PC-3 (cell line): ENCODE results near the gene TOMM34. TPM values are rescaled to one million over a fixed set of nuclear protein-coding genes. Genes with fewer than 3 reads are reported as not detected.

ENCODE experiments used
- ATAC-seq: fragments of 200-7000 bp; cut with Tn5 transposase; 2 replicates; pipeline ENCODE4 v1.9.1; 2020; ENCODE audit warnings: mild to moderate bottlenecking, moderate library complexity
- BruUV-seq: library from RNA; stranded (reverse); fragments of 400-500 nt; replicated peaks from 2 replicates; lab custom pipeline; 2021; lab: Mats Ljungman, UMichigan
- CTCF ChIA-PET: fragments of 300-600 bp; sonication (Branson Sonifier 250); formaldehyde crosslinking; loops from one replicate; lab custom pipeline; 2022; ENCODE audit warnings: antibody characterized with exemption; lab: Charles Lee
- POLR2A ChIA-PET: fragments of 300-600 bp; sonication (Branson Sonifier 250); formaldehyde crosslinking; loops from one replicate; lab custom pipeline; 2022; ENCODE audit warnings: antibody characterized with exemption; ENCODE audit not compliant: unreplicated experiment; lab: Charles Lee
- DNase-seq: peaks from one replicate; pipeline ENCODE4 v3.0.0-alpha.2; 2015
- H2AFZ ChIP-seq: fragments of 300-600 bp; sonication (generic); 2 replicates; pipeline ENCODE4 v1.6.0; 2016; ENCODE audit warnings: antibody characterized with exemption, low read length
- H3F3A ChIP-seq: fragments of 300-600 bp; sonication (generic); one replicate; pipeline ENCODE4 v1.6.0; 2017; ENCODE audit warnings: antibody characterized with exemption, low read length, control low read depth, mild to moderate bottlenecking; ENCODE audit not compliant: unreplicated experiment
- H3K27ac ChIP-seq: fragments of 300-600 bp; sonication (generic); 2 replicates; pipeline ENCODE4 v1.5.1; 2016; ENCODE audit warnings: mild to moderate bottlenecking, low read length
- H3K27me3 ChIP-seq: fragments of 300-600 bp; sonication (generic); 2 replicates; pipeline ENCODE4 v1.6.1; 2016; ENCODE audit warnings: low read length, mixed read lengths
- H3K36me3 ChIP-seq: fragments of 300-600 bp; sonication (generic); 2 replicates; pipeline ENCODE4 v1.6.1; 2016; ENCODE audit warnings: low read depth, mixed run types, low read length, mixed read lengths
- H3K4me1 ChIP-seq: fragments of 300-600 bp; sonication (generic); 2 replicates; pipeline ENCODE4 v1.5.1; 2016; ENCODE audit warnings: low read length; ENCODE audit not compliant: insufficient read depth
- H3K4me2 ChIP-seq: fragments of 300-600 bp; sonication (generic); 2 replicates; pipeline ENCODE4 v1.6.0; 2016; ENCODE audit warnings: low read length
- H3K4me3 ChIP-seq: fragments of 300-600 bp; sonication (generic); 2 replicates; pipeline ENCODE4 v1.5.1; 2016; ENCODE audit warnings: mild to moderate bottlenecking, low read length, mixed read lengths
- H3K79me2 ChIP-seq: fragments of 300-600 bp; sonication (generic); 2 replicates; pipeline ENCODE4 v1.6.1; 2017; ENCODE audit warnings: low read length, mixed read lengths
- H3K9ac ChIP-seq: fragments of 300-600 bp; sonication (generic); 2 replicates; pipeline ENCODE4 v1.6.0; 2016; ENCODE audit warnings: mild to moderate bottlenecking, low read length
- H3K9me2 ChIP-seq: fragments of 300-600 bp; sonication (generic); replicated peaks from 2 replicates; pipeline ENCODE4 v1.6.1; 2016; ENCODE audit warnings: mixed run types, low read length, mixed read lengths
- H3K9me3 ChIP-seq: fragments of 300-600 bp; sonication (generic); 2 replicates; pipeline ENCODE4 v1.6.1; 2016; ENCODE audit warnings: low read length, mixed read lengths
- H4K20me1 ChIP-seq: fragments of 300-600 bp; sonication (generic); 2 replicates; pipeline ENCODE4 v1.6.1; 2016; ENCODE audit warnings: low read length, mixed read lengths
- CTCF ChIP-seq: fragments of 300-600 bp; sonication (generic); conservative IDR thresholded peaks from 2 replicates; pipeline ENCODE4 v1.5.1; 2017; ENCODE audit warnings: antibody characterized with exemption, low read depth, mild to moderate bottlenecking, low read length
- EZH2 ChIP-seq: fragments of 300-600 bp; sonication (generic); IDR thresholded peaks from one replicate; pipeline ENCODE4 v1.6.1; 2017; ENCODE audit warnings: antibody characterized with exemption, mild to moderate bottlenecking, low read length; ENCODE audit not compliant: unreplicated experiment
- EZH2phosphoT487 ChIP-seq: fragments of 300-600 bp; sonication (generic); IDR thresholded peaks from 2 replicates; pipeline ENCODE4 v1.6.1; 2018; ENCODE audit warnings: mild to moderate bottlenecking, antibody characterized with exemption, low read length, borderline replicate concordance
- intact Hi-C: fragments of 100-400 bp; cut with micrococcal nuclease; formaldehyde crosslinking; loops from 2 replicates; pipeline ENCODE4 v1.9.0; 2023
- total RNA-seq: library from RNA; depleted of rRNA; stranded (reverse); fragments of >200 nt; gene quantifications from 2 replicates; pipeline ENCODE4 v1.2.3, GENCODE V29; 2014

Gene TOMM34
- total RNA-seq, 1 experiment from 2014 or later = 120 TPM

GRCh38 chr20:44959638-44960102, 527 bp downstream of the TOMM34 start:
- H3K27ac ChIP-seq = peak overlapping the region; percentile 89
- no peaks in the 10 kb centered on the region for H3K9me2 ChIP-seq
- no peaks in the 10 kb centered on the region for H3K9me3 ChIP-seq
- peak overlapping the region; percentile 79 for H3K4me3 ChIP-seq
- peaks cover 32% of the 10 kb centered on the region for H3K36me3 ChIP-seq
- no peaks in the 10 kb centered on the region for H3K27me3 ChIP-seq
- DNase-seq (peak; percentile 94), ATAC-seq (peak; percentile 69)
- peak overlapping the region; percentile 60; the same call in 1 of the 2 replicates for H2AFZ ChIP-seq
- H3K4me2 ChIP-seq = peak overlapping the region; percentile 93
- H4K20me1 ChIP-seq = peaks cover 44% of the 10 kb centered on the region
- H3K9ac ChIP-seq = peak overlapping the region; percentile 91
- peaks cover 55% of the 10 kb centered on the region for H3K79me2 ChIP-seq
- intact Hi-C loops = loop anchor here (2.0 kb wide), 1 partner anchor 49 kb away; the partner anchor contains the start of gene PABPC1L
- ChIA-PET CTCF (interaction anchor here (0.7 to 2.0 kb wide), 2 partner anchors 11 to 51 kb away, joined by 3 to 4 read pairs; no protein-coding TSS in a partner anchor), POLR2A (interaction anchor here (0.6 to 0.9 kb wide), 3 partner anchors 48 to 314 kb away, joined by 3 to 8 read pairs (median 4); no protein-coding TSS in a partner anchor)
- H3F3A ChIP-seq = no peaks in the 10 kb centered on the region
- BruUV-seq = TSS peak; percentile 57
- TF ChIP-seq EZH2phosphoT487 (no peak), EZH2 (no peak), CTCF (no peak)
- peaks cover 47% of the 10 kb centered on the region for H3K4me1 ChIP-seq

DNA sequence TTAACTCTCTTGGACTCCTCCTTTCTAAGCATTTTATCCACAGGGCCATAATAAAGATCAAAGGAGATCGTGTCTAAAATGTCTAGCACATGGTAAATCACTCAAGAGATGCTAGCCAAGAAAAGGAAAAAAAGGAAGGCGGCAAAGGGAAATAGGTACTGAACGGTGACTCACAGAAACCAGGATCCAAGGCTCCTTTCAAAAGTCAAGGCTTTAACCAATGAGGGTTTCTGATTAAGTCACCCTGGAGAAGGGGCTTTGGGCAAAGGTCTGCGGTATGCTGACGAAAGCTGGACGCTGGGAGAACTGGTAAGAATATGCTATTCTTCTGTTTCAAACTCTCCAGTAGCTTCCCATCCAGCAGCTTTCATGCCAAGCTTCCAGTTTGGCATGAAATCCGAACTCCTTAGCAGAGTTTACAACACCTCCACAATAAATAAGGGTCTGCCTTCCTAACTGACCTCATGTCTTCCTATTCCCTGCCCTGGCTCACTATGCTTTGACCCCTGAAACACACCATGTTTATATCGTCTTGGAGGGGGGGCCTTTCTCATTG, 1.0 kb downstream of the TOMM34 start:
- Histone ChIP-seq H3K9ac (peak overlapping the region; percentile 91), H3K4me3 (peak overlapping the region; percentile 79), H3K27me3 (no peaks in the 10 kb centered on the region), H3K9me3 (no peaks in the 10 kb centered on the region), H3K9me2 (no peaks in the 10 kb centered on the region), H3F3A (no peaks in the 10 kb centered on the region), H3K4me2 (peak overlapping the region; percentile 93), H3K36me3 (peaks cover 37% of the 10 kb centered on the region), H3K4me1 (peaks cover 47% of the 10 kb centered on the region), H3K27ac (peak overlapping the region; percentile 89), H4K20me1 (peaks cover 49% of the 10 kb centered on the region), H2AFZ (no peak overlapping the region), H3K79me2 (peaks cover 60% of the 10 kb centered on the region)
- ATAC-seq = peak; percentile 14
- peak; percentile 69 for DNase-seq
- intact Hi-C loops = loop anchor here (2.0 kb wide), 1 partner anchor 48 kb away; the partner anchor contains the start of gene PABPC1L
- ChIA-PET CTCF (interaction anchor here (0.5 to 2.0 kb wide), 3 partner anchors 11 to 92 kb away, joined by 3 to 4 read pairs (median 3); no protein-coding TSS in a partner anchor), POLR2A (interaction anchor here (0.6 to 0.7 kb wide), 2 partner anchors 47 to 315 kb away, joined by 3 to 8 read pairs; no protein-coding TSS in a partner anchor)
- TF ChIP-seq CTCF = no peak
- TF ChIP-seq EZH2phosphoT487 = no peak
- TF ChIP-seq EZH2 = no peak
- no TSS peak for BruUV-seq
